H1 (cell line): ENCODE data around the gene TSPAN17. TPM values are rescaled to one million over a fixed set of nuclear protein-coding genes. Genes with fewer than 3 reads are reported as not detected.

ENCODE experiments used
- CEBPB ChIP-seq: IDR thresholded peaks from 2 replicates; pipeline ENCODE4 v1.6.1; 2012; ENCODE audit warnings: low read depth, low read length
- RAD21 ChIP-seq, 2 experiments: IDR thresholded peaks in 1 of 2; conservative IDR thresholded peaks in 1 of 2; 2 replicates each; pipeline ENCODE4 v1.6.1; 2011; ENCODE audit warnings: low read depth in 2 of 2, low read length in 2 of 2, improper control_type of control experiment in 1 of 2, inconsistent platforms in 1 of 2, mild to moderate bottlenecking in 1 of 2, moderate library complexity in 1 of 2
- polyA plus RNA-seq, 7 experiments: library from polyadenylated mRNA; depleted of rRNA in 3 of 7; stranded (reverse) in 5 of 7; unstranded in 2 of 7; fragments of >200 nt in 5 of 7; fragments of 200-250 nt in 2 of 7; gene quantifications; 1 replicate in 5 of 7; 2 replicates in 1 of 7; 4 replicates in 1 of 7; pipeline versions ENCODE4 v1.2.1 to v1.2.3, GENCODE V29; 2011 to 2013; ENCODE audit warnings: missing spikeins in 2 of 7, mixed read lengths in 2 of 7
- total RNA-seq: library from RNA; stranded (reverse); fragmentation: NEBNext Ultra II Directional; extraction: Animal tissue kit (Norgen Biotek cat#: 25700); gene quantifications from 2 replicates; pipeline ENCODE4 v1.2.1, GENCODE V29; 2021

The TSPAN17 gene
- total and polyA plus RNA-seq, 2 of the 8 experiments (the other 6 are each of a cell fraction or from before 2014, with no cell fraction given) = 41.5 to 53.7 TPM

- TF ChIP-seq RAD21 (IDR thresholded peaks at IDR 0.05 in 1 of 2, conservative IDR thresholded peaks at IDR 0.05 in 1 of 2; ENCODE audit: low read depth in 2 of 2, low read length in 2 of 2) = 0 out of 4 replicates have a peak, but pooled peaks of 1 of the 2 experiments have one; percentile 17
- no peak for TF ChIP-seq CEBPB
Measured at GRCh38 chr5:176671890-176672747, 24.8 kb downstream of the TSPAN17 start (continued).
